HG03342 (cell line): ENCODE measurements around the gene CAPN3.
"Not testable (repeated sequence)": the region's sequence is repeated elsewhere in the genome, so short reads cannot be mapped to it uniquely, and the experiment has no call there.

Experiments
- ATAC-seq: cut with Tn5 transposase; IDR thresholded peaks from one replicate; pipeline ENCODE4 v1.9.1; 2021; ENCODE audit warnings: mild to moderate bottlenecking, moderate library complexity; ENCODE audit not compliant: unreplicated experiment

The CAPN3 gene

DNA sequence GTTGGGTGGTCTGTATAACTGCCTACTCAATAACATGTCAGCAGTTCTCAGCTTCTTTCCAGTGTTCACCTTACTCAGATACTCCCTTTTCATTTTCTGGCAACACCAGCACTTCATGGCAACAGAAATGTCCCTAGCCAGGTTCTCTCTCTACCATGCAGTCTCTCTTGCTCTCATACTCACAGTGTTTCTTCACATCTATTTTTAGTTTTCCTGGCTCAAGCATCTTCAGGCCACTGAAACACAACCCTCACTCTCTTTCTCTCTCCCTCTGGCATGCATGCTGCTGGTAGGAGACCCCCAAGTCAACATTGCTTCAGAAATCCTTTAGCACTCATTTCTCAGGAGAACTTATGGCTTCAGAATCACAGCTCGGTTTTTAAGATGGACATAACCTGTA lies at the start of gene CAPN3:
TSS of gene CAPN3 (plus strand) at position 253 of the 400 bp plus-strand sequence. CDS start 305 bp downstream, outside the sequence.
- no peak for ATAC-seq

DNA sequence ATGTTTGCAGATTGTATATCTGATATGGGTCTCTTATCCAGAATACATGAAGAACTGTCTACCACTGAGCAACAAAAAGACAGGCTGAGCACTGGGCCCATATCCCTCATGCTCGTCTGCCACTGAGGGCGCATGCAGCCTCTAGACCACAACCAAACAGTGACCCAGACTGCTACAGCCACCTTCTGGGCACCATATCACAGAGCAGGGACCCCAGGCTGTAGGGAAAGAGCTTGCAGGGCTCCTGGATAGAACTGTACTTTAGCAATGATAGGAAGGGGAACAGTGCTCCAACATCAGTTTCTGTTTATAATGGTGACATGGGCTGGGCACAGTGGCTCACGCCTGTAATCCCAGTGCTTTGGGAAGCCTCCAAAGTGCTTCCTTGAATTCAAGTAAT lies 45.8 kb upstream of the CAPN3 start:
- ATAC-seq: no peak

DNA sequence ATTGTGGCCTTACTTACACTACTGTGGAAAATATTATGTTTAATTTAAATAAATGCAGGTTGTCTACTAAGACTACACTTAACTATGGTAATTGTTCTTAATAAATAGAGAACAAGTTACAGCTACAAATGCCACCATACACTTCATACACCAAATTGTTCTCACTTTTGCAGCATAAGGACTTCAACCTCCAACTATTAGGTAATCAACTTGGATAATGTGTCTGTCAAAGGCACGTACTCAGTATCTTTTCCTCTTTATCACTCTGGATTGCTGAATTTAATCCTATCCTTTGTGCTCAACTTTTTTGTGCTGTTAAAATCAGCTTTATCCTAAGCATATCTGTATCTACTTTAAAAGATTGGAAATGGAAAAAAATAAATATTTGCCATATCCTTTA lies 44.5 kb upstream of the CAPN3 start:
- ATAC-seq: no peak

DNA sequence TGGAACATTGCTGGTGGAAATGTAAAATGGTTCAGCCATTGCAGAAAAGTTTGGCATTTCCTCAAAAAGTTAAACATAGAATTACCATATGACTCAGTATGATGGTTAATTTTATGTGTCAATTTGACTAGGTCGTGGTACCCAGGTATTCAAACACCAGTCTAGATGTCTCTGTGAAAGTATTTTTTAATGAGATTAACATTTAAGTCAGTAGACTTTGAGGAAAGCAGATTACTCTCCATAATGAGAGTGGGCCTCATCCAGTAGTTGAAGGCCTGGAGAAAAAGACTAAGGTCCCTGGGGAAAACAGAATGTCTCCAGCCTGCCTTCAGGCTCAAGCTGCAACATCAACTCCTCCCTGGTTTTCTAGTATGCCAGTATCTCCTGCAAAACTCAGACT lies 43.8 kb upstream of the CAPN3 start:
- no peak for ATAC-seq

DNA sequence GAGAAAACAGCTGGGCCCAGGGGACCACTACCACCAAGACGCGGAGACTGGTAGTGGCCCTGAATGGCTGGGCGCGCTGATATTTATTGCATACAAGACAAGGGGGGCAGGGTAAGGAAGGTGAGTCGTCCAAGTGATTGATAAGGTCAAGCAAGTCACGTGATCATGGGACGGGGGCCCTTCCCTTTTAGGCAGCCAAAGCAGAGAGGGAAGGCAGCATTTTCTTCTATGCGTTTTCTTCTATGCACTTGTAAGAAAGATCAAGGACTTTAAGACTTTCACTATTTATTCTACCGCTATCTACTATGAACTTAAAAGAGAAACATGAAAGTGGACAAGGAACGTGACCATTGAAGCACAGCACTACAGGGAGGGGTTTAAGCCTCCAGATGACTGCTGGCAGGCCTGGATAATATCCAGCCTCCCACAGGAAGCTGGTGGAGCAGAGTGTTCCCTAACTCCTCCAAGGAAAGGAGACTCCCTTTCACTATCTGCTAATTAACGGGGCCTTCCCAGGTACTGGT lies 43.0 kb upstream of the CAPN3 start:
- ATAC-seq: not testable (repeated sequence)

DNA sequence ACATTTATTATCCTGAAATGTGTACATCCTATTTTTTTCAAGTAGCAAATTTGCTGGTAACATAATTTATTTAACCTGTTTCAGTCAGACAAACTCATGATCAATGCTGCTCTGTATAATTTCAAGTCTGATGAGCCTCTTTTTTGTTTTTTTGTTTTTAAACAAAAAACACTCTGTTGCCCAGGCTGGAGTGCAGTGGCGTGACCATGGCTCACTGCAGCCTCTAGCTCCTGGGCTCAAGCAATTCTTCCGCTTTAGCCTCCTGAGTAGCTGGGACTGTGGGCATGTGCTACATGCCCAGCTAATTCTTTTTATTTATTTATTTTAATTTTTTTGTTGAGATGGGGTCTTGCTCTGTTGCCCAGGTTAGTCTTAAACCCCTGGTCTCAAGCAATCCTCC lies 40.1 kb upstream of the CAPN3 start:
- ATAC-seq: no peak

DNA sequence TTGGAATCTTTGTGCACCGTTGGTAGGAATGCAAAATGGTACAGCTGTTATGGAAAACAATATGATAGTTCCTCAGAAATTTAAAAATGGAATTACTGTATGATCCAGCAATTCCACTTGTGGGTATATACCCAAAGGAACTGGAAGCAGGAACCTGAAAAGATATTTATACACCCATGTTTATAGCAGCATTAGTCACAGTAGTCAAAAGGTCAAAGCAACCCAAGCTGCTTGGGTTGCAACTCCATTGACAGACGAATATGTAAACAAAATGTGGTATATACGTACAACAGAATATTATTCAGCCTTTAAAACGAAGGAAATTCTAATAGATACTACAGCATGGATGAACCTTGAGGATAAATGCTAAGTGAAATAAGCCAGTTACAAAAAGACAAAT lies 35.0 kb upstream of the CAPN3 start:
- ATAC-seq: no peak

DNA sequence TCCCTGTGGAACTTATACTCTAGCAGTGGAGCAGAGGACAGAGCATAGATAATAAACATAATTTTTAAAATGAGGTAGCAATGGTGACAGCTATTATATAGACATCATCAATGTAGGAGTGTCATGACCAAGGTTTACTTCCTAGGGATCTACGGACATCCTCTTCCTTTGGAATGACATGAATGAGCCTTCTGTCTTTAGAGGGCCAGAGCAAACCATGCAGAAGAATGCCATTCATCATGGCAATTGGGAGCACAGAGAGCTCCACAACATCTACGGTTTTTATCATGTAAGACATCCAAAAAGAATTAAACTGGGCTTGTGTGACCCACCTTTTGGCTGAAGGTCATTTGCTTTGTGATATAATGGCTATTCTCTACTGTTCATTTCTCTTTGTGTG lies 30.1 kb upstream of the CAPN3 start:
- ATAC-seq: no peak

DNA sequence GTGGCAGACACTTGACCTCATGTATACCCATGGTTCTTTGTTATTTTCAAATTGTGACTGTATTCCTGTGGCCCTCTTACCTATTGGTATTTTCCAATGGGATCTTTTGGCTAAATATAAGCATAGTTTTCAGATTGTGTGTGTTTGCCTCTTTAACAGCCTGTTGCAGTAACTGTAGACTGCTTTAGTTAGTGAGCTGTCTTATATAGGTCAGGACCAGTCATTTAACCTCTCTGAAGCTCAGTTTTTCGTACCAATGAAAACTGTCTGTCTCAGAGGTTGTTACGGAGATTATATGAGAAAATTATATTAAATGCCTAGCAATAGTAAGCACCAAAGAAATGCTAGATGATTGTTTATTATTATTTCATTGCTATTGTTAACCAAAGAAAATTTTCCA lies 29.3 kb upstream of the CAPN3 start:
- no peak for ATAC-seq

DNA sequence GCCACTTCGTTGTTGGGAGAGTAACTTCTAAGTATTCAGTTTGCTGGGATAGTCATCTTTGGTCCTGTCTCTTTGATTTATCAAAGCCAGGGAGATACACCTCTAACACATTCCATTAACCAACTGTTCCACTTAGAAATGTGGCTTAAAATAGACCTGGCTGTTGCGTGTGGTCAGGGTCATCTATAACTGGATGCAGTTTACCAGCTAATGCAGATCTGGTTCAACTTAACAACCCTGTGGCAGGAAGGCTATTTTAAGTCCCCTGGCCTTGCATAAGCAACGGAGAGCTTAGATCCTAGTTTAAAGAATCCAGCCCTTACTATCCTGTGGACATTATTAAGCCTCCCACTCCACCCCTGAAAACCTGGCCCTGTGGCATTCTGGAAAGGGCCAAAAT lies 28.1 kb upstream of the CAPN3 start:
- ATAC-seq: no peak

DNA sequence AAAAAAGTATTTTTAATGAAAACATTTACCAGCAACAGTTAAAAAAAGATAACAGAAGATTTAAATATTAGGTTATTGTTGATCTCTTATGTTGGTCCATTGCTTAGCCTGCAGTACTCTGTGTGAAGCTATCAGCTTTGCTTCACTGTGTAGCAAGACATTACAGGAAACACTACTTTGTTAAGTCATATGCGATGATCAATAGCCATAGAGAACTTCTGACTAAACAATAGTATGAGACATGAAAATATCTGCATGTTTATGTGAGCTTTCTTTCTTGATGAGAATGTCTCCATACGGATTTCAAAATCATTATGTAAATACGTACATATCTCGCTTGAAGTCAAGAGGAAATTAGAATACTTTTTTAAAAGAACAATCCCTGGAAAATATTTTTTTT lies 27.0 kb upstream of the CAPN3 start:
- no peak for ATAC-seq

DNA sequence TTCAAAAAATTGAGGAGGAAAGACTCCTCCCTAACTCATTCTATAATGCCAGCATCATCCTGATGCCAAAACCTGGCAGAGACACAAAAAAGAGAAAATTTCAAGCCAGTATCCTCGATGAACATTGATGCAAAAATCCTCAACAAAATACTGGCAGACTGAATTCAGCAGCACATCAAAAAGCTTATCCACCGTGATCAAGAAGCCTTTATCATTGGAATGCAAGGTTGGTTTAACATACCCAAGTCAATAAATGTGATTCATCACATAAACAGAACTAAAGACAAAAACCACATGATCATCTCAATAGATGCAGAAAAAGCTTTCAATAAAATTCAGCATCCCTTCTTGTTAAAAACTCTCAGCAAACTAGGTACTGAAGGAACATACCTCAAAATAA lies 24.2 kb upstream of the CAPN3 start:
- ATAC-seq: no peak

DNA sequence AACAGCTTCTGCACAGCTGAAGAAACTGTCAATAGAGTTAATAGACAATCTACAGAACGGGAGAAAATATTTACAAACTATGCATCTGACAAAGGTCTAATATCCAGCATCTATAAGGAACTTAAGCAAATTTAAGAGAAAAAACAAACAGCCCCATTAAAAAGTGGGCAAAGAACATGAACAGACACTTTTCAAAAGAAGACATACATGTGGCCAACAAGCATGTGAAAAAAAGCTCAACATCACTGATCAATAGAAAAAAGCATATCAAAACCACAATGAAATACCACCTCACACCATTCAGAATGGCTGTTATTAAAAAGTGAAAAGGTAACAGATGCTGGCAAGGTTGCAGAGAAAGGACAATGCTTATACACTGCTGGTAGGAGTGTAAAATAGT lies 22.7 kb upstream of the CAPN3 start:
- not testable (repeated sequence) for ATAC-seq

DNA sequence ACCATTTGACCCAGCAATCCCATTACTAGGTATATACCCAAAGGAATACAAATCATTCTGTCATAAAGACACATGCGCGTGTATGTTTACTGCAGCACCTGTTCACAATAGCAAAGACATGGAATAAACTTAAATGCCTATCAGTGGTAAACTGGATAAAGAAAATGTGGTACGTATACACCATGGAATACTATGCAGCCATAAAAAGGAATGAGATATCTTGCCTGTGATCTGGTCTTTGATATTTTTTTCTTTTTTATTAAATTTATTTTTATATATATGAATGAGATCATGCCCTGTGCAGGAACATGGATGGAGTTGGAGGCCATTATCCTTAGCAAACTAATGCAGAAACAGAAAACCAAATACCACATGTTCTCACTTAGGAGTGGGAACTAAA lies 22.2 kb upstream of the CAPN3 start:
- not testable (repeated sequence) for ATAC-seq

DNA sequence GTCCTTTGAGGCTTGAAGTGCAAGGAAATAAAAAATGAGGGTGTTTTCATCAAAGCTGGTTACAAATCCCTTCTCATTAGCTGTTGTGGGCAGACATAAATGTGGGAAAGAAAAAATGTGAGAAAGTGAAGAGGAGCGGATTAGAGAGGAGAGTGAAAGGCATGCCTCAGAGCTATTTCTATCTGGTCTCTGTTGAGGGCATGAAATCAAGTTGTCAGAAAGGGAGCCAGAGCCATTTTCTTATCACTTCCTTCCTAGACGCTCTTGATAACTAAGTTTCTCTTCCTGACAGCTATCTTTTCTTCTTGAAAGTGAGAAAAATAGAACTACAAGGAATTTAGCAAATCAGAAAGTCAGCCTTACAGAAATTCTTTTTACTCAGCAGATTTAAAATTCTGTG lies 20.8 kb upstream of the CAPN3 start:
- no peak for ATAC-seq

DNA sequence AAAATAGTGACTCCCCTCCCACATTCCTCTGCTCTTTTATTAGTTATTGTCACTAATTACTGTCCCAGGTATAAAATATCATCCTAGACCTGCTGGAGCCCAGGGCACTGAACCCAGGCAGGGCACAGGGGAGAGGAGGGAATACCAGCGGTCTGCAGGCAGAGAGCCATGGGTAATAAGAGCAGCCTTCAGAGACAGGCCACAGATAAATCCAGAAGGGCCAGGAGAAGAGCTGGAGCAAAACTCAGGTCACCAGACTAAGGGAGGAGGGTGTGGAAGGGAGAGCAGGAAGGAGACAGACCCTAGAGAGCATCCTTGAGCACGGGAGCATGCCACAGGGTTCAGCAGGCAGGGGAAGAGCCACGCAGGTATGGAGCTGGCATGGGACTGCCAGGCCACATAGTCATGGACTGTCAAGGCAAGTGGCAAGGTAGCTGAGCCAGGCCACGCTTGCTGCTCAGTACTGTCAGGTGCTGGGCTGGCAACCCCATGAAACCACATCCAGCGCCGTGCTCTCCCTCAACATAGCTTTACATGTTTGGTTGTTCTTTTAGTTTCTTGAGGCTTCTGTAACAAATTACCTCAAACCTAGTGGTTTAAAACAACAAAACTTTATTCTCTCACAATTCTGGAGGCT lies 15.6 kb upstream of the CAPN3 start:
- ATAC-seq: no peak

DNA sequence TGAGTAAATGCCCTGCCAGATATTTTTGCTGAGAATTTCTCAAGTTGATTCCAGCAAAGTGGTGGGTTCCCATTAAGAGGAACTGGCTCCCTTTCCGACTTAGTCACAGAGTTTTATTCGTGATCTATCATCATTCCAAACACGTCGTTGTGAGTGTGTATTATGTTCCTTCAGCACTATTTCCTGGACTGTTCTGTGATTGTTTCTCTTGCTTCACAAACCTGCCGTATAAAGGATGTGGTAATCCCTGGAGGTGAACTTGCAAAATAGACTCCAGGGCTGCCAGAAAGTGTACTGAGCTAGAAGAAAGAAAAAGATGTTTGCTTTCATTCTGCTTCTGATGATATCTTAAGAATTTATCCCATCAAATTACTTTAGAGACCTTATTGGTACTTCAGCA lies 14.5 kb upstream of the CAPN3 start:
- ATAC-seq: no peak

DNA sequence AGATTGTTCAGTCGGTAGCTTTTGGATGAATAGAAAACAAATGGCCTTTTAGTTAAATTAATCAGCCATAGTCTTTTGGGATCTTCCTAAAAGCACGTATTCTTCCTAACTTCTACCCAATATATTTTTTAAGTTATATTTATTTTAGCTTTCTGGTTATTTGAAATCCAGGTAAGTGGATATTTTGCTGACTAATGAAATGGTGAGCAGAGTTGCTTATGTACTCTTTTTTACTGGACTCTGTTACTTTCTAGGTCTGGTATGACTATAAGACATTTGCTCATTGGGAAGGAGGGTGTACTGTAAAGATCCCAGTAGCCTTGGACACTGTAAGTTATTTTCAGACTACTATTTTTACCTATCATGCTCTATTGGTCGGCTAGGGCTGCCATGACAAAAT lies 13.8 kb upstream of the CAPN3 start:
- no peak for ATAC-seq

DNA sequence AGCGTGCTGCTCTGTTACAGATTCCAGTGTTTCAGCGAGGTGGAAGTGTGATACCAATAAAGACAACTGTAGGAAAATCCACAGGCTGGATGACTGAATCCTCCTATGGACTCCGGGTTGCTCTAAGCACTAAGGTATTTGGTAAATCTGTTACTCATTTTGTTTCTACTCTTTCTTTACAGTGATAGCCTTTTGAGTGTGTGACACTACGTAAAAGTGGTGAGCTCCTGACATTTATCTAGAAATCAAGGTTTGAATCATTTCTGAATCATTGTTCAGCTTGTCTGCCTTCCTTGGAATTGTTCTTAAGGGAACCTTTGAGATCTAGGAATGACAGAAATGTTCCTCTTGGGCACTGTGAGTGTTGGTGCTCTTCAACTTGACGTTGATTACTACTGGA lies 11.2 kb upstream of the CAPN3 start:
- ATAC-seq: no peak

DNA sequence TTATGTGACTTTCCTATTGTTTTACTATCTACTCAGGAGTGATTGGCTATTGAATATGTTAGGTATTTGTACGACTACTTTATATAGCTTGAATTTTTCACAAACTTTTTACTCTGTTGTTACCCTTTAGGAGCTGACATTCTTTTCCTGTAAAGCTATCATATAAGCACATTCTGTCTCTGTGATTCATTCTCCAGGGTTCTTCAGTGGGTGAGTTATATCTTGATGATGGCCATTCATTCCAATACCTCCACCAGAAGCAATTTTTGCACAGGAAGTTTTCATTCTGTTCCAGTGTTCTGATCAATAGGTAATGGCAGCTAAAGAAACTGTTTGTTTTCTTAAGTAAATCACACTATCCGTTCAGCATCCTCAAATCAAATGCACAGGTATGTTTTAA lies 10.1 kb upstream of the CAPN3 start:
- no peak for ATAC-seq

DNA sequence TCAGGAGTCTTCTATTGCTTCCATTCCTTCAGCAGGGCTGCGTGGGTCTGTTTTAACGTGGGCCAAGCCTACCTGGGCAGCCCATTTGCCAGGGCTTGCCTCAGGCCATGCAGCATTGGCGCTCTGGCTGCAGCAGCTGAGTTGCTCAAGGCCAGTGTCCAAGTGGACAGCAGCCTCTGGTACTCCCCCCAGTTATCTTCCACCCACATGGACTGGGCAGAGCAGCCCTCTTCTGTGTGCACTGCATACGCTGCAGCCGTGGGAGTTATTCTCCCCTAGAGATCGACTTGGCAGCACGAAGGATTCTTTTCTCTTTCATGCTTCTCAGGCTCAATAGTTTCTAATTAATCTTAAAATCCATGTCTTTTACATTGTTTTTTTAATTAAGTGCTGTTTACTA lies 6.9 kb upstream of the CAPN3 start:
- no peak for ATAC-seq

DNA sequence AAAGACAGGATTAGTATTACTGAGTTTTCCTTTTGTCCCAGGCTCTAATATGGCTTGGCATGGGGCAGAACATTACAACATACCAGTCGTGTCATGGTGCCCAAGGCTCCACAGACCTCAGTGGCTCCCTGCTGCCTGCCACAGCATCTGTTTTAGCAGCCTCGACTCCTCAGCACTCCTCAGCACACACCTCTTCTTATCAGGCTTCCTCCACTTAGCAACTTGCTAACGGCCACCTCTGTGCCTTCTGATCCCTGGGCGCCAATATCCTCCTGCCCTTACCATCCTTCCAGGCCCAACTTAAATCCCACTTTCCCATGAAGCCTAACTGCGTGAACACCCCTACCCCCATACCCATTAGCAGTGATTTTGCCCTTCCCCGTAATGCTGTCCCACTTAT lies 6.2 kb upstream of the CAPN3 start:
- no peak for ATAC-seq

DNA sequence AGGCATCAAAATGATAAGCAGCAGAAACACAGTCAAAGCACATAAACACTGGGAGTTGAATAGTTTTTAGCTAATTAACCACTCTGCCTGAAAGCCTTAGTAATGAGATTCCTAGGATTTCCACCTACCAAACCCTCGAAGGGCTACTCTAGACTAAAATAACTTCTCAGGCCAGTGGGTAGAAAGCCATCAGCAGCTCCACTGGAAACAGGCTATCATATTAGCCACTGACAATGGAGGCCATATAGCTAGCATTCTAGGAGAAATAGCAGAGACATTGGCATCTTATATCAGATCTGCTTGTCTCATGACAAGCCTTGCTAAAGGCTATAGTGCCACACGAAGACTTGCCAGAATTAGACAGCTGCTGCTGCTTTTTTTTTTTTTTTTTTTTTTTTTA lies 4.5 kb upstream of the CAPN3 start:
- no peak for ATAC-seq
